A549 (cell line): Measurements from ENCODE around the gene PHAF1. TPM values are rescaled to one million over a fixed set of nuclear protein-coding genes. Genes with fewer than 3 reads are reported as not detected.

ENCODE experiments used
- ATAC-seq, 2 experiments: fragments of 200-7000 bp in 1 of 2; fragments of >200 bp in 1 of 2; cut with Nextera tagmentation in 1 of 2; cut with Tn5 transposase in 1 of 2; 3 replicates each; pipeline versions ENCODE4 v1.8.0 to v1.9.1; 2018 to 2020; ENCODE audit warnings: mild to moderate bottlenecking in 1 of 2, moderate library complexity in 1 of 2
- CTCF ChIA-PET: fragments of 300-600 bp; sonication (Branson Sonifier 250); formaldehyde crosslinking; extraction: SDS; loops from one replicate; lab custom pipeline; 2021; ENCODE audit warnings: antibody characterized with exemption, inconsistent platforms; lab: Yijun Ruan, JAX
- POLR2A ChIA-PET: fragments of 350-600 bp; formaldehyde crosslinking; extraction: SDS; loops from one replicate; lab custom pipeline; 2021; ENCODE audit warnings: antibody characterized with exemption, inconsistent platforms; lab: Yijun Ruan, JAX
- DNase-seq, 2 experiments: peaks; one replicate each; pipeline versions ENCODE4 v3.0.0 to v3.0.0-alpha.2; 2011 to 2016; ENCODE audit warnings: low read depth in 1 of 2, low spot score in 1 of 2
- FAIRE-seq: peaks from 2 replicates; lab custom pipeline; 2011; peaks lifted over from hg19 to GRCh38; lab: Jason Lieb, UNC
- H3K27ac ChIP-seq, 2 experiments: fragments of >200 bp; sonication (Bioruptor Twin); formaldehyde crosslinking; 3 replicates each; pipeline ENCODE4 v1.5.1; 2016 to 2017
- H3K4me1 ChIP-seq: fragments of >200 bp; sonication (Bioruptor Twin); formaldehyde crosslinking; 3 replicates; pipeline ENCODE4 v1.6.1; 2016
- H3K4me2 ChIP-seq: fragments of >200 bp; sonication (Bioruptor Twin); formaldehyde crosslinking; 3 replicates; pipeline ENCODE4 v1.6.1; 2016
- H3K4me3 ChIP-seq: fragments of >200 bp; sonication (Bioruptor Twin); formaldehyde crosslinking; 3 replicates; pipeline ENCODE4 v1.5.1; 2016
- H3K9me3 ChIP-seq: fragments of >200 bp; sonication (Bioruptor Twin); formaldehyde crosslinking; 3 replicates; pipeline ENCODE4 v1.6.1; 2016
- CEBPB ChIP-seq, 2 experiments: fragments of >200 bp in 1 of 2; sonication (Bioruptor Twin) in 1 of 2; formaldehyde crosslinking in 1 of 2; IDR thresholded peaks; 2 replicates each; pipeline ENCODE4 v1.6.1; 2012 to 2016
- CHD4 ChIP-seq: fragments of 200-600 bp; sonication (generic); IDR thresholded peaks from 2 replicates; pipeline ENCODE4 v1.6.1; 2016; ENCODE audit warnings: antibody characterized with exemption, mild to moderate bottlenecking, borderline replicate concordance
- EP300 ChIP-seq, 2 experiments: fragments of >200 bp; sonication (Bioruptor Twin); formaldehyde crosslinking; IDR thresholded peaks; 2 replicates in 1 of 2; 3 replicates in 1 of 2; pipeline ENCODE4 v1.6.1; 2016 to 2017
- FOSB ChIP-seq: fragments of 250-450 bp; sonication (Bioruptor Pico); IDR thresholded peaks from 2 replicates; pipeline ENCODE4 v1.5.0; 2020; ENCODE audit warnings: mild to moderate bottlenecking, moderate library complexity
- HEYL ChIP-seq: fragments of 250-450 bp; sonication (Bioruptor Pico); IDR thresholded peaks from 2 replicates; pipeline ENCODE4 v1.8.0; 2021; ENCODE audit warnings: mild to moderate bottlenecking, moderate library complexity
- JUN ChIP-seq, 2 experiments: fragments of >200 bp; sonication (Bioruptor Twin); formaldehyde crosslinking; IDR thresholded peaks; 2 replicates in 1 of 2; 3 replicates in 1 of 2; pipeline ENCODE4 v1.6.1; 2016 to 2017
- MAFK ChIP-seq: fragments of 450-650 bp; IDR thresholded peaks from 2 replicates; pipeline ENCODE4 v1.6.1; 2014; ENCODE audit not compliant: partially characterized antibody
- MAZ ChIP-seq: fragments of 150-350 bp; IDR thresholded peaks from 2 replicates; pipeline ENCODE4 v1.6.1; 2014; ENCODE audit warnings: antibody characterized with exemption, low read depth, low read length, borderline replicate concordance
- NR3C1 ChIP-seq: fragments of >200 bp; sonication (Bioruptor Twin); formaldehyde crosslinking; IDR thresholded peaks from 3 replicates; pipeline ENCODE4 v1.6.1; 2017
- PHF8 ChIP-seq: fragments of 200-600 bp; sonication (generic); IDR thresholded peaks from 2 replicates; pipeline ENCODE4 v1.6.1; 2016; ENCODE audit warnings: low read depth, mild to moderate bottlenecking, antibody characterized with exemption, moderate library complexity, borderline replicate concordance
- POLR2A ChIP-seq: IDR thresholded peaks from 2 replicates; pipeline ENCODE4 v1.6.1; 2012; ENCODE audit warnings: mild to moderate bottlenecking, low read length
- POLR2AphosphoS2 ChIP-seq: conservative IDR thresholded peaks from 2 replicates; pipeline ENCODE4 v1.6.1; 2012; ENCODE audit warnings: low read length, improper control_type of control experiment, inconsistent platforms
- RNF2 ChIP-seq: fragments of 200-600 bp; sonication (generic); IDR thresholded peaks from 2 replicates; pipeline ENCODE4 v1.6.1; 2016; ENCODE audit warnings: low read depth, mild to moderate bottlenecking, antibody characterized with exemption, moderate library complexity, borderline replicate concordance
- TFCP2L1 ChIP-seq: fragments of 250-450 bp; sonication (Bioruptor Pico); IDR thresholded peaks from 2 replicates; pipeline ENCODE4 v1.5.0; 2021; ENCODE audit warnings: mild to moderate bottlenecking
- TP53 ChIP-seq: fragments of 250-450 bp; sonication (Bioruptor Pico); IDR thresholded peaks from 2 replicates; pipeline ENCODE4 v1.5.0; 2021; ENCODE audit warnings: mild to moderate bottlenecking, moderate library complexity
- ZNF302 ChIP-seq: fragments of 250-450 bp; sonication (Bioruptor Pico); IDR thresholded peaks from 2 replicates; pipeline ENCODE4 v1.9.0; 2021; ENCODE audit warnings: inconsistent platforms, mild to moderate bottlenecking, moderate library complexity
- WGBS: methylation state at CpG from one replicate; pipeline ENCODE4 v1.1.6; 2017; ENCODE audit errors: missing lambda C conversion rate; 5-methylcytosine and 5-hydroxymethylcytosine counted together
- polyA plus RNA-seq, 4 experiments: library from polyadenylated mRNA; depleted of rRNA in 3 of 4; stranded (reverse); fragments of >200 nt; fragmentation: RNase III in 1 of 4; extraction: RNeasy Plus Mini Kit Qiagen cat#74134 plus additional on column Dnase treatment in 1 of 4; gene quantifications; 2 replicates in 3 of 4; 3 replicates in 1 of 4; pipeline ENCODE4 v1.2.3, GENCODE V29; 2011 to 2017
- TF ChIP-seq, protein P1 (sequence below): fragments of 250-450 bp; sonication (Bioruptor Pico); IDR thresholded peaks from 2 replicates; pipeline ENCODE4 v1.5.0; 2020; ENCODE audit warnings: low read depth, mild to moderate bottlenecking, moderate library complexity
- TF ChIP-seq, protein P2 (sequence below): fragments of 450-650 bp; IDR thresholded peaks from 2 replicates; pipeline ENCODE4 v1.6.1; 2014; ENCODE audit warnings: antibody characterized with exemption
- TF ChIP-seq, protein P3 (sequence below): IDR thresholded peaks from 2 replicates; pipeline ENCODE4 v1.6.1; 2012
- TF ChIP-seq, protein P4 (sequence below): IDR thresholded peaks from 2 replicates; pipeline ENCODE4 v1.6.1; 2012
- TF ChIP-seq, protein P5 (sequence below): IDR thresholded peaks from 2 replicates; pipeline ENCODE4 v1.6.1; 2012; ENCODE audit warnings: low read depth, borderline replicate concordance
- TF ChIP-seq, protein P6 (sequence below): fragments of >200 bp; sonication (Bioruptor Twin); formaldehyde crosslinking; IDR thresholded peaks from 2 replicates; pipeline ENCODE4 v1.6.1; 2016

The PHAF1 gene
- polyA plus RNA-seq, 2 of the 4 experiments (the other 2 are of a cell fraction) = 21.6 to 37.6 TPM

DNA sequence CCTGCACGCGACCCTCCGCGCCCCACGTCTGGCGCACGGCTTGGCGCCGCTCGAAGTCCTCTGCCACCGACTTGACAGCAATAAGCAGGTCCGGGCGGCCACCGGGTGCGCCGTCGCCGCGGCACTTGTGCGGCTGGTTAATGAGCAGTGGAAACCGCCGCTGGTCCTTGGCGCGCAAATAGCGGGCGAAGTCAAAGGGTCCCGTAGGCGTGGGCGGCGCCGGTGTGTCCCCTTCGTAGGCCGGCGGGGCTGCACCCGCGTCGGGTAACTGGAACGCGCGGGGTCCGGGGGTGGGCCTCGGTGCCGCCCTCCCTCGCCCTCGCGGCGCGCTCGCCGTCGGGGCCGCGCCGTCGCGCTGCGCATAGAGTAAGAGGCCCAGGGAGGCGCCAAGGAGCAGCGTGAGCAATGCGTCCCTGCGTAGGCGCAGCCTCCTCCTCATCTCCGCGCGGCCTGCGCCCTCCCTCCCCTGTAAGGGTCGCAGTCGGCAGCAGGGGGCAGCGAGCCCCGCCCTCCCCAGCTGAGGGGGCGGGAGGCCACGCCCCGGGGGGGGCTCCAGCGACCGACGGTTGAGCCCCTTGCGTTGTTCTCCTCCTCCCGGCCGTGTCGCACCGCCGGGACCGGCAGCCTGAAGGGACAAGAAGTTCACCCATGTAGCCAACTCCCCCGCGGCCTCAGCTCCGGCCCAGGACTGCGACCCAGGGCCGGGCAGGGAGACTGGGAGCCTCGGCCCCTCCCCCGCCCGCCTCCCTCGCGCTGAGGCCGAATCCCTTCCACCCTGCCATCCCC, 40.5 kb downstream of the PHAF1 start:
- ChIA-PET CTCF (interaction anchor here (0.7 to 16.0 kb wide), 15 partner anchors 11 to 315 kb away, joined by 3 to 314 read pairs (median 4); partner anchors contain the start of genes CES3, CES4A, FBXL8 and HSF4), POLR2A (interaction anchor here (0.5 to 2.2 kb wide), 6 partner anchors 10 to 257 kb away, joined by 3 to 7 read pairs (median 3); partner anchors contain the start of gene FBXL8)
- 66% methylated on average over 49 of the region's 94 CpGs for WGBS
- ATAC-seq (peak; percentile 54 to 69), DNase-seq (peak; percentile 51 to 62), FAIRE-seq (no peak)
- H3K9me3 ChIP-seq = no peaks in the 10 kb centered on the region
- TF ChIP-seq JUN (IDR thresholded peaks at IDR 0.05) (peak in 1 of 2 experiments; percentile 46; a peak in 2 of 5 replicates), TP53 (0 out of 2 replicates have a peak, but pooled peaks have one; percentile 25), FOSB (no peak), TFCP2L1 (CRISPR knock-in tag) (peak; percentile 43; the same call in 1 of the 2 replicates), POLR2AphosphoS2 (no peak), POLR2A (peak; percentile 34; the same call in 1 of the 2 replicates)
- TF ChIP-seq, protein P1, sequence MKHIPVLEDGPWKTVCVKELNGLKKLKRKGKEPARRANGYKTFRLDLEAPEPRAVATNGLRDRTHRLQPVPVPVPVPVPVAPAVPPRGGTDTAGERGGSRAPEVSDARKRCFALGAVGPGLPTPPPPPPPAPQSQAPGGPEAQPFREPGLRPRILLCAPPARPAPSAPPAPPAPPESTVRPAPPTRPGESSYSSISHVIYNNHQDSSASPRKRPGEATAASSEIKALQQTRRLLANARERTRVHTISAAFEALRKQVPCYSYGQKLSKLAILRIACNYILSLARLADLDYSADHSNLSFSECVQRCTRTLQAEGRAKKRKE (CRISPR knock-in tag) = no peak
- peak overlapping the region; percentile 84 to 96 for H3K27ac ChIP-seq
- peak overlapping the region; percentile 66 for H3K4me2 ChIP-seq
- peaks cover 9% of the 10 kb centered on the region; the same call in 2 of the 3 replicates for H3K4me1 ChIP-seq
- H3K4me3 ChIP-seq = peak overlapping the region; percentile 76

DNA sequence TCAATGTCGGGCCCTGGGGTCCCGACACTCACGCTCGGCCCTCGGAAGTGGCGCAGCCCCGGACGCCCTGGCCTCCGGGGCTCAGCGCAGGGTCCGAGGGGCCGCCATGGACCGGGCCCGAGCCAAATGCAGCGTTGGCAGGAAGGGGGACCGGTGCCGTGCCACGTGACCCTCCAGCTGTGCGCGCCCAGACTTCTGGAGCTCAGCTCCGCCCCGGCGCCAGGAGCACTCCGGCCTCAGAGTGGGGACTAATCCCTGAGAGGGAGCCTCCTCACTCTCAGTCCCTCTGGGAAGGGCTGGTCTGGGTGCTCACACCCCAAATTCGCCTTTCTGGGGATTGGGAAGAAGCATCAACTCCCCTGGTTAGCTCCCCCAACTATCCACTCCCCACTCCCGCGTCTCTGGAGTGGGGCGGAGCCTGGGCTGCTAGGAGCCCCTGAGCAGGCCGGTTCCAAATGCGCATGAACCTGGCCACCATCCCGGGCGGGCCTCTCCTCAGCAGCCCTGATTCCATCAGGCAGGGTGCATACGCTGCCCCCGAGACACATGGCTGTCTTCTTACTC, 41.2 kb downstream of the PHAF1 start, which contains the start of gene B3GNT9:
TSS of gene B3GNT9 (minus strand) at position 166 of the 564 bp plus-strand sequence. CDS start 513 bp downstream, outside the sequence.
- peak; percentile 74 to 81 for ATAC-seq
- WGBS = 31% methylated on average over 10 of the region's 34 CpGs
- TF ChIP-seq, protein P2, sequence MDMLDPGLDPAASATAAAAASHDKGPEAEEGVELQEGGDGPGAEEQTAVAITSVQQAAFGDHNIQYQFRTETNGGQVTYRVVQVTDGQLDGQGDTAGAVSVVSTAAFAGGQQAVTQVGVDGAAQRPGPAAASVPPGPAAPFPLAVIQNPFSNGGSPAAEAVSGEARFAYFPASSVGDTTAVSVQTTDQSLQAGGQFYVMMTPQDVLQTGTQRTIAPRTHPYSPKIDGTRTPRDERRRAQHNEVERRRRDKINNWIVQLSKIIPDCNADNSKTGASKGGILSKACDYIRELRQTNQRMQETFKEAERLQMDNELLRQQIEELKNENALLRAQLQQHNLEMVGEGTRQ = peak; percentile 88
- no peak for TF ChIP-seq PHF8
- TF ChIP-seq, protein P3, sequence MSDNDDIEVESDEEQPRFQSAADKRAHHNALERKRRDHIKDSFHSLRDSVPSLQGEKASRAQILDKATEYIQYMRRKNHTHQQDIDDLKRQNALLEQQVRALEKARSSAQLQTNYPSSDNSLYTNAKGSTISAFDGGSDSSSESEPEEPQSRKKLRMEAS = peak; percentile 76
- TF ChIP-seq JUN (IDR thresholded peaks at IDR 0.05) = peak in 1 of 2 experiments; percentile 54; a peak in 1 of 5 replicates
- TF ChIP-seq, protein P4, sequence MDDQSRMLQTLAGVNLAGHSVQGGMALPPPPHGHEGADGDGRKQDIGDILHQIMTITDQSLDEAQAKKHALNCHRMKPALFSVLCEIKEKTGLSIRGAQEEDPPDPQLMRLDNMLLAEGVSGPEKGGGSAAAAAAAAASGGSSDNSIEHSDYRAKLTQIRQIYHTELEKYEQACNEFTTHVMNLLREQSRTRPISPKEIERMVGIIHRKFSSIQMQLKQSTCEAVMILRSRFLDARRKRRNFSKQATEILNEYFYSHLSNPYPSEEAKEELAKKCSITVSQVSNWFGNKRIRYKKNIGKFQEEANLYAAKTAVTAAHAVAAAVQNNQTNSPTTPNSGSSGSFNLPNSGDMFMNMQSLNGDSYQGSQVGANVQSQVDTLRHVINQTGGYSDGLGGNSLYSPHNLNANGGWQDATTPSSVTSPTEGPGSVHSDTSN = peak; percentile 49; the same call in 1 of the 2 replicates
- peak; percentile 13 for TF ChIP-seq MAFK
- TF ChIP-seq POLR2A = 0 out of 2 replicates have a peak, but pooled peaks have one; percentile 2
- no peak for TF ChIP-seq TFCP2L1 (CRISPR knock-in tag)
- H3K9me3 ChIP-seq = no peaks in the 10 kb centered on the region
- peak within 1 kb of the TSS; percentile 84 to 96 for H3K27ac ChIP-seq
- DNase-seq = peak; percentile 65 to 82
- H3K4me3 ChIP-seq = peak within 1 kb of the TSS; percentile 76
- H3K4me1 ChIP-seq = peaks cover 14% of the 10 kb centered on the region
- ChIA-PET POLR2A (interaction anchor here (0.5 to 2.2 kb wide), 7 partner anchors 10 to 258 kb away, joined by 3 to 7 read pairs (median 3); partner anchors contain the start of genes FBXL8 and NOL3), CTCF (interaction anchor here (0.6 to 16.0 kb wide), 18 partner anchors 11 to 315 kb away, joined by 3 to 314 read pairs (median 4); partner anchors contain the start of genes CES3, CES4A, FBXL8 and HSF4)
- no peak for FAIRE-seq
- H3K4me2 ChIP-seq = peak within 1 kb of the TSS; percentile 66

DNA sequence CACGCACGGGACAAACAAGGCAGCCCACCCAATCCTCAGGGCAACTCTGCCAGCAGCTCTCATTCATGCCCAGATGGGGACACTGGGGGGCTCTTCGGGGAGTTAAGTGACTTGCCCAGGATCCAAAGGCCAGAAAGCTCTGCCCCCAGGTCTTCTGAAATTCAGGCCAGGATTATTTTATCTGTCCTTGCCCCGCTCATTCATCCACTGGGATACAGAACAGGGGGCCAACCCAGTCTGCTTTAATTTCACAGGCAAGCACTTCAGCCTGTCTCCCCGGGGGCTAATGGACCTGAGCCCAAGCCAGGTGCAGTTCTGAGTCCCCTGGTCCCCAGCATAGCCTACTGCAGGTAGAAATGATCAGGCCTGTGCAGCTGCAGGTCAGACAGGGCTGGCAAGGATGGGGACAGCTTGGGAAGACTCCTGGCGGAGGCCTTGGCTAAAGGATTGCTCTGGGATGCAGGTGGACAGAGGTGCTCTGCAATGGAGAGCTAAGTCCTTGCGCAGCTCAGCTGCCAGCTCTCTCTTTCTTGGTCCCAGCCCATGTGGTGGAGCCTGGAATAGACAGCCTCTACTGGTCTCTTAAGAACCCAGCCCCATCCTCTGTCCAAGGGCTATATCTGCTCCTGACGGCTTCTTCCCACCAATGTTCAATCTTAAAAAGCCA, 41.8 kb downstream of the PHAF1 start:
- ATAC-seq (peak; percentile 25 to 30; a peak in 3 of 6 replicates), FAIRE-seq (no peak), DNase-seq (peak; percentile 36 to 52)
- H3K4me3 ChIP-seq = peak overlapping the region; percentile 76; the same call in 2 of the 3 replicates
- CTCF ChIA-PET = interaction anchor here (0.6 to 16.0 kb wide), 16 partner anchors 12 to 314 kb away, joined by 3 to 314 read pairs (median 4); partner anchors contain the start of genes CES3, CES4A, FBXL8 and HSF4
- TF ChIP-seq, protein P5, sequence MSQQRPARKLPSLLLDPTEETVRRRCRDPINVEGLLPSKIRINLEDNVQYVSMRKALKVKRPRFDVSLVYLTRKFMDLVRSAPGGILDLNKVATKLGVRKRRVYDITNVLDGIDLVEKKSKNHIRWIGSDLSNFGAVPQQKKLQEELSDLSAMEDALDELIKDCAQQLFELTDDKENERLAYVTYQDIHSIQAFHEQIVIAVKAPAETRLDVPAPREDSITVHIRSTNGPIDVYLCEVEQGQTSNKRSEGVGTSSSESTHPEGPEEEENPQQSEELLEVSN = no peak
- no peak for TF ChIP-seq HEYL (CRISPR knock-in tag)
- no peak for TF ChIP-seq RNF2
- TF ChIP-seq NR3C1 = no peak
- TF ChIP-seq MAZ = no peak
- TF ChIP-seq CHD4 = no peak
- TF ChIP-seq, protein P6, sequence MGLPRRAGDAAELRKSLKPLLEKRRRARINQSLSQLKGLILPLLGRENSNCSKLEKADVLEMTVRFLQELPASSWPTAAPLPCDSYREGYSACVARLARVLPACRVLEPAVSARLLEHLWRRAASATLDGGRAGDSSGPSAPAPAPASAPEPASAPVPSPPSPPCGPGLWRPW = no peak
- TF ChIP-seq FOSB = no peak
- TF ChIP-seq CEBPB (IDR thresholded peaks at IDR 0.05) = no peak
- no peak for TF ChIP-seq ZNF302 (CRISPR knock-in tag)
- TF ChIP-seq, protein P3 = no peak
- TF ChIP-seq EP300 (IDR thresholded peaks at IDR 0.05) = no peak
- POLR2A ChIA-PET = interaction anchor here (0.7 to 2.2 kb wide), 4 partner anchors 9 to 259 kb away, joined by 3 to 7 read pairs (median 5); partner anchors contain the start of genes FBXL8 and NOL3
- peaks cover 16% of the 10 kb centered on the region for H3K4me1 ChIP-seq
- no peaks in the 10 kb centered on the region for H3K9me3 ChIP-seq
- peak overlapping the region; percentile 66 for H3K4me2 ChIP-seq
- H3K27ac ChIP-seq = peak overlapping the region; percentile 84 to 96
- WGBS = 76% methylated on average over 8 of the region's 8 CpGs
